Common myeloid progenitor, CD34-positive (primary cell): ENCODE data around the gene C6orf52.
A peak's percentile ranks its signal among the peaks of the same experiment; 100 is the strongest.

Experiments used
- CTCF ChIA-PET: fragments of 350-600 bp; sonication (Branson Sonifier 250); formaldehyde crosslinking; loops from one replicate; lab custom pipeline; 2021; ENCODE audit warnings: antibody characterized with exemption; lab: Charles Lee
- POLR2A ChIA-PET: fragments of 350-600 bp; sonication (Branson Sonifier 250); formaldehyde crosslinking; loops from one replicate; lab custom pipeline; 2021; ENCODE audit warnings: antibody characterized with exemption; lab: Charles Lee
- DNase-seq, 3 donors: peaks; one replicate each; pipeline versions ENCODE4 v3.0.0 to v3.0.0-alpha.2; 2013
- H3K27ac ChIP-seq, 2 experiments: 1 replicate in 1 of 2; 2 replicates in 1 of 2; pipeline ENCODE4 v1.7.0; 2013; ENCODE audit warnings: inconsistent platforms in 2 of 2, low read length in 2 of 2, mild to moderate bottlenecking in 2 of 2, low read depth in 1 of 2, moderate library complexity in 1 of 2; ENCODE audit not compliant: severe bottlenecking in 2 of 2, insufficient read depth in 1 of 2, poor library complexity in 1 of 2
- H3K27me3 ChIP-seq, 5 experiments: replicated peaks in 2 of 5; 1 replicate in 3 of 5; 2 replicates in 2 of 5; pipeline versions ENCODE4 v1.6.1 to v1.7.0; 2013; ENCODE audit warnings: low read length in 4 of 5, mild to moderate bottlenecking in 2 of 5, moderate library complexity in 2 of 5, inconsistent platforms in 1 of 5; ENCODE audit not compliant: insufficient read depth in 5 of 5, control insufficient read depth in 4 of 5
- H3K36me3 ChIP-seq, 4 experiments: 1 replicate in 2 of 4; 2 replicates in 2 of 4; pipeline versions ENCODE4 v1.6.1 to v1.7.0; 2013; ENCODE audit warnings: low read length in 3 of 4, control low read depth in 1 of 4, mild to moderate bottlenecking in 1 of 4; ENCODE audit not compliant: control insufficient read depth in 4 of 4, insufficient read depth in 4 of 4
- H3K4me1 ChIP-seq, 4 experiments: 1 replicate in 3 of 4; 2 replicates in 1 of 4; pipeline versions ENCODE4 v1.6.1 to v1.7.1; 2013; ENCODE audit warnings: low read length in 3 of 4, mild to moderate bottlenecking in 3 of 4, control low read depth in 1 of 4, inconsistent platforms in 1 of 4, moderate library complexity in 1 of 4; ENCODE audit not compliant: control insufficient read depth in 4 of 4, insufficient read depth in 4 of 4; ENCODE audit errors: control extremely low read depth in 1 of 4
- H3K4me3 ChIP-seq, 7 experiments: 1 replicate in 4 of 7; 2 replicates in 3 of 7; pipeline versions ENCODE4 v1.5.1 to v1.7.0; 2013; ENCODE audit warnings: mild to moderate bottlenecking in 7 of 7, low read length in 6 of 7, moderate library complexity in 6 of 7, inconsistent platforms in 2 of 7, low read depth in 2 of 7, control low read depth in 1 of 7; ENCODE audit not compliant: insufficient read depth in 4 of 7, control insufficient read depth in 1 of 7; ENCODE audit errors: extremely low read depth in 1 of 7
- H3K9me3 ChIP-seq, 5 experiments: 1 replicate in 4 of 5; 2 replicates in 1 of 5; pipeline versions ENCODE4 v1.6.1 to v1.7.1; 2013; ENCODE audit warnings: low read length in 4 of 5, mild to moderate bottlenecking in 2 of 5, inconsistent platforms in 1 of 5, low read depth in 1 of 5, moderate library complexity in 1 of 5; ENCODE audit not compliant: control insufficient read depth in 4 of 5, insufficient read depth in 2 of 5; ENCODE audit errors: control extremely low read depth in 1 of 5
- WGBS: methylation state at CpG from one replicate; pipeline ENCODE4 v1.1.5; 2013; ENCODE audit not compliant: insufficient coverage; 5-methylcytosine and 5-hydroxymethylcytosine counted together

The C6orf52 gene

DNA sequence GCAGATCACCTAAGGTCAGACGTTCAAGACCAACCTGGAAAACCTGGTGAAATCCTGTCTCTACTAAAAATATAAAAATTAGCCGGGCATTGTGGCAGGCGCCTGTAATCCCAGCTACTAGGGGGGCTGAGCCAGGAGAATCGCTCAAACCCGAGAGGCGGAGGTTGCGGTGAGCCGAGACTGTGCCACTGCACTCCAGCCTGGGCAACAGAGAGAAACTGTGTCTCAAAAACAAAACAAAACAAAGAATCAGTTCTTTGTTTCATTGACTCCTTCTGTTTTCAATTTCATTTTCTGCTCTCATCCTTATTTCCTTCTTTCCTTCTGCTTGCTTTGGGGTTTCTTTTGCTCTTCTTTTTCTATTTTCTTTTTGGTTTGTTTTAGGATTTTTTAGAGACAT, 19.5 kb upstream of the C6orf52 start:
- Histone ChIP-seq H3K36me3 (peaks cover 1 to 8% (median 7%) of the 10 kb centered on the region in 4 experiments), H3K27me3 (no peaks in the 10 kb centered on the region), H3K27ac (no peak overlapping the region), H3K4me3 (no peak overlapping the region), H3K9me3 (peaks cover 0 to 5% (median 4%) of the 10 kb centered on the region in 5 experiments), H3K4me1 (no peaks in the 10 kb centered on the region)
- POLR2A ChIA-PET: no interaction called here
- no peak for DNase-seq
- CTCF ChIA-PET: no interaction called here
- WGBS: 96% methylated on average over 8 of the region's 8 CpGs

DNA sequence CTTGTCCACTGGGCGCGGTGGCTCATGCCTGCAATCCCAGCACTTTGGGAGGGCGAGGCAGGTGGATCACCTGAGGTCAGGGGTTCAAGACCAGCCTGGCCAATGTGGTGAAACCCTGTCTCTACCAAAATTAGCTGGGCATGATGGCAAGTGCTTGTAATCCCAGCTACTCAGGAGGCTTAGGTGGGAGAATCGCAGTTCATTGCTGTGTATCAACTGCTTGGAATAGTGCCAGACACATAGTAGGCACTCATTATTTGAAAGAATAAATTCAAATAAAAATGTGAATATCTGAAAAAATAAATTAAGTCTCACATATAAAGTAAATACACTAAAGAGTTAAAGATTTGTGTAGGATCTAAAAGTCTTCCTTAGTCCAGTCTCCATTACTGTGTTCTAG, 2.2 kb upstream of the C6orf52 start:
- Histone ChIP-seq H3K9me3 (no peaks in the 10 kb centered on the region), H3K27ac (no peak overlapping the region), H3K27me3 (no peaks in the 10 kb centered on the region), H3K36me3 (peaks cover 10 to 39% (median 14%) of the 10 kb centered on the region in 4 experiments), H3K4me1 (peaks cover 15 to 21% (median 19%) of the 10 kb centered on the region in 4 experiments), H3K4me3 (no peak overlapping the region)
- CTCF ChIA-PET: interaction anchor here (2.2 kb wide), 1 partner anchor 8 kb away, joined by 5 read pairs; no protein-coding TSS in a partner anchor
- 100% methylated on average over 3 of the region's 4 CpGs for WGBS
- POLR2A ChIA-PET: no interaction called here
- no peak for DNase-seq

DNA sequence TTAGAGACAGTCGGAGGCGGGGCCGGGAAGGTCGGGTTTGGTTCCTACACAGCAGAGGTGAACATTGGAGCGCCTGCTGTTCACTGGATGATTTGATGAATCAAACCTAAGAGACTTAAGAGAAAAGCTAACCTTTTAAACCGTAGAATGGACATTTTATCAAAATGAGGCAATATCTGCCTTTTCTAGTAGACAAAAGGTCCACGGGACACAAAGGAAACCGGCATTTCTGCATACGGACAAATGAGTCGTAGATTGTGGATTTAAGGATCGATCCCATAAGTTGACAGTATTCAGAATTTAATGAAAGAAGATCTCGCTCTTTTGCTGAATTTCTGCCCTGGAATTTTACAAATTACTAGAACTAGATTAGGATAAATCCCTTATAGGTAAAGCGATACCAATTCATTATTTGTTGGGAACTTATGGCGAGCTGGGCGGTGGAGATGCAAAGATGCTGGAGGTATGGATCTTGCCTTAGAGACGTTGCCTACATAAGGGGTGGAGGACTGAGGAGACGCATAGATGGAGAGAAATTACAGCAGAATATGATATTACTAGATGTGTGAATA, 756 bp upstream of the C6orf52 start:
- peak overlapping the region; percentile 89 to 100 (median 93) for H3K4me3 ChIP-seq
- no peaks in the 10 kb centered on the region for H3K9me3 ChIP-seq
- peak overlapping the region; percentile 100 for H3K27ac ChIP-seq
- POLR2A ChIA-PET: interaction anchor here (0.7 to 0.9 kb wide), 2 partner anchors 51 to 171 kb away, joined by 3 to 4 read pairs; no protein-coding TSS in a partner anchor
- H3K27me3 ChIP-seq: no peaks in the 10 kb centered on the region
- no peak for DNase-seq
- CTCF ChIA-PET: interaction anchor here (2.2 kb wide), 1 partner anchor 10 kb away, joined by 5 read pairs; no protein-coding TSS in a partner anchor
- WGBS: 1% methylated on average over 14 of the region's 17 CpGs
- peaks cover 4 to 27% (median 11%) of the 10 kb centered on the region in 4 experiments for H3K36me3 ChIP-seq
- H3K4me1 ChIP-seq: peaks cover 15 to 21% (median 19%) of the 10 kb centered on the region in 4 experiments

- H3K4me1 ChIP-seq: peaks cover 15 to 21% (median 19%) of the 10 kb centered on the region in 4 experiments
- H3K36me3 ChIP-seq: peaks cover 0 to 9% (median 2%) of the 10 kb centered on the region in 4 experiments
- 100% methylated on average over 8 of the region's 8 CpGs for WGBS
- H3K27me3 ChIP-seq: no peaks in the 10 kb centered on the region
- DNase-seq: no peak
- ChIA-PET CTCF (interaction anchor here (1.0 kb wide), 1 partner anchor 9 kb away, joined by 3 read pairs; no protein-coding TSS in a partner anchor), POLR2A (no interaction called here)
- H3K27ac ChIP-seq: no peak overlapping the region
- no peaks in the 10 kb centered on the region for H3K9me3 ChIP-seq
- H3K4me3 ChIP-seq: peak overlapping the region in 5 of 7 experiments; percentile 92 to 100 (median 95)
Observed at GRCh38 chr6:10692965-10693538, 1.4 kb downstream of the C6orf52 start.

DNA sequence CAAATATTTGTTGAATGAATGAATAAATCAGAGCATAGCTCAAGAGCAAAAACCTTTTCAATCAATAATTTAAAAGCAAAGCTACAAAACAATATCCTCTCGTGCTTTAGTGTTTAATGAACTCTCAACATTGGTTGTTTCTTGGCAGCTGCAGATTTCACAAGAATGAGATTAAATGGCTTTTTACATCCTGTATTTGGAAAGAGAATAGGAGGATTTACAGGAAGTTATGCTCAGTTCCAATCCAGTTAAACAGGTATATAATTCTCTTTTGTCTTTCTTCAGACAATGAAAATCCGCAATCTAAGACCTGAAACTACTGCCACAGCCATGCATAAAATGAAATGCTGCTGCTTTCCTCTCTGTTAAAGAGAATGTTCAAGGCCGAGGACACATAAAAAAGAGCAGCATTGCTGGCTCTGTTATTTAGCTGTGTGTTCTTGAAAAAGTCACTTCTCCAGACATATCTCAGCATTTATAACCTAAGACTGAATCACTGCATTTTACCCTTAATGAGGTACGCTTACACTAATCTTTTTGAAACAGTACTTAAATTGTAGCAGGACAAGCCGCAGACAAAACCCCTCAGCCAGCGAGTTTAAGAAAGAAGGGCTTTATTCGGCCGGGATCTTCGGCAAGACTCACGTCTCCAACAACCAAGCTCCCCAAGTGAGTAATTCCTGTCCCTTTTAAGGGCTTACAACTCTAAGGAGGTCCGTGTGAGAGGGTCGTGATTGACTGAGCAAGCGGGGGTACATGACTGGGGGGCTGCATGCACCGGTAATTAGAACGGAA, 3.6 kb downstream of the C6orf52 start:
- DNase-seq: no peak
- H3K27ac ChIP-seq: no peak overlapping the region
- no peaks in the 10 kb centered on the region for H3K9me3 ChIP-seq
- ChIA-PET POLR2A (interaction anchor here (0.7 kb wide), 1 partner anchor 19 kb away, joined by 3 read pairs; no protein-coding TSS in a partner anchor), CTCF (interaction anchor here (1.1 kb wide), 1 partner anchor 12 kb away, joined by 3 read pairs; no protein-coding TSS in a partner anchor)
- H3K27me3 ChIP-seq: no peaks in the 10 kb centered on the region
- H3K36me3 ChIP-seq: no peaks in the 10 kb centered on the region
- 97% methylated on average over 14 of the region's 15 CpGs for WGBS
- no peak overlapping the region for H3K4me3 ChIP-seq
- peaks cover 8 to 15% (median 14%) of the 10 kb centered on the region in 4 experiments for H3K4me1 ChIP-seq

DNA sequence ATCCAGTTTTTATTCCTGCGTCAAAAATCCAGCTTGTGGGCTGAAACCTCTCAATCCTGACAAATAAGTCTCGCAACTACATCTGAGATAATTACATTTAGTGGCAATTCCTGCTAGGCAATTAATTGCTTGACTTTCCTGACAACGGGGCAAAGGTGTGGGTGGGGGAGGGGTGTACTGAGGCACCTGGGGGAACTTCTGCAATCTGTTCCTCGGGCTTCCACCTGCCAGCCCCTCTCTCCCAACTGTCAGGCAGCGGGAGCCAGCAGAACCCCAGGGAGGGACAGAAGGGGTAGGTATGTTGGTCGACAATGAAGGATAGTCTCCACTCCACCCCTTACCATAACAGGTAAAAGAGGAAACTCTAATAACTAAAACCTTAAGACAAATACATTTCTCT, 6.8 kb downstream of the C6orf52 start:
- Histone ChIP-seq H3K4me3 (no peak overlapping the region), H3K9me3 (no peaks in the 10 kb centered on the region), H3K27me3 (no peaks in the 10 kb centered on the region), H3K36me3 (no peaks in the 10 kb centered on the region), H3K27ac (no peak overlapping the region), H3K4me1 (peaks cover 3 to 16% (median 9%) of the 10 kb centered on the region in 4 experiments)
- CTCF ChIA-PET: interaction anchor here (0.6 to 2.2 kb wide), 2 partner anchors 46 to 177 kb away, joined by 4 to 8 read pairs; no protein-coding TSS in a partner anchor
- WGBS: 100% methylated on average over 2 of the region's 6 CpGs
- POLR2A ChIA-PET: interaction anchor here (0.7 kb wide), 1 partner anchor 408 kb away, joined by 3 read pairs; no protein-coding TSS in a partner anchor
- DNase-seq: no peak
